NCI-H345 treated with DMSO at 0.1 percent for 48 hours (cell line): Measurements from ENCODE around the gene MOCS1.

Experiments used
- DNase-seq: peaks from one replicate; lab custom pipeline; 2025; ENCODE audit not compliant: unreplicated experiment; lab: John Stamatoyannopoulos, UW

Gene MOCS1

DNA sequence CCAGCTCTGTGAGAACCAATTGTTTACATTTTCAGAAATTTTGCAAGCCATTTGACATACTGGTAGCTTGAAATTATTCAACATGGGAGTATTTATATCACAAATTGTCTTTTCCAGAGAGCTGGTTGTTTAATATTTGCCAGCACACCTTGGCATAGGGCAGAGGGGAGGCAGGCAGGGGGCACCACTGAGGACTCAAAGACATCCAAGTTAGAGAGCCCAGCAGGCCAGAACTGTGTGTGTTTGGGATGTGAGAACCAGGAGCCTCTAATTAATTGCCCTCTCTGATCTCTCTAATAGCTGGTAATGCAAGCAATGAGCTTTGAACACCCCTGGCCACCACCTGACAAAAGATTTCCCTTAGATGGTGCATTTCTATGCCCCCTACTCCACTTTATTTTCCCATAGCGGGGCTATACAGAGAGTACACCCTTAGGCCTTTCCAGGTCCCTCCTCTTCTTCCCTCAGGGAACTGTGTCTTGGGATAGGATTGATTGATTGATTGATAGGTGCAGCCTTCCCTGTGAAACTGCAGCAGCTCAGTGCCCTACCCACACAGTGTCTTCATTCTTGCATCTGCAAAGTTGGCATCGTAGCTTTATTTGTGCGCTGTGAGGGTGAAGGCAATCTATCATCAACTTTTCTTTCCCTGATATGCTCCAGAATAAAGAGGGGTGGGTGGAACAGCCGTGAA lies 29.2 kb downstream of the MOCS1 start:
- DNase-seq: no peak

DNA sequence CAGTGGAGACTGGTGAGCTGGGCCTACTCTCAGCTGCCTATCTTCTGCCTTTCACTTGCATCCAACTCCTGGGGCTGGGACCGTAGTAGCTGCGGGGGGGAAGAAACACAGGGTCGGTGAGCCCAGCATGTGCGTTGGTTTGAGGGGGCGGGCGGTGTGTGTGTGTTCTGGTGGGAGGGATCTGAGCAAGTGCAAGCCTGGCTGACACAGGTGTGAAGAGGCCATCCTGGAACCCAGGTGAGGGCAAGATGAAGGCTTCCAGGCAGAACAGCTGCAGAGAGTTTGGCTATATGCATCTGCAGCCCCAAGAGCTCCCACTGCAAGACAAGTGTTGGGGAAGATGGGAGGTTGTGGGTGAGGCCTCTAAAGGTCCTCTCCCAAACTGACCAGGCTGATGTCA lies 30.6 kb downstream of the MOCS1 start:
- DNase-seq: no peak

DNA sequence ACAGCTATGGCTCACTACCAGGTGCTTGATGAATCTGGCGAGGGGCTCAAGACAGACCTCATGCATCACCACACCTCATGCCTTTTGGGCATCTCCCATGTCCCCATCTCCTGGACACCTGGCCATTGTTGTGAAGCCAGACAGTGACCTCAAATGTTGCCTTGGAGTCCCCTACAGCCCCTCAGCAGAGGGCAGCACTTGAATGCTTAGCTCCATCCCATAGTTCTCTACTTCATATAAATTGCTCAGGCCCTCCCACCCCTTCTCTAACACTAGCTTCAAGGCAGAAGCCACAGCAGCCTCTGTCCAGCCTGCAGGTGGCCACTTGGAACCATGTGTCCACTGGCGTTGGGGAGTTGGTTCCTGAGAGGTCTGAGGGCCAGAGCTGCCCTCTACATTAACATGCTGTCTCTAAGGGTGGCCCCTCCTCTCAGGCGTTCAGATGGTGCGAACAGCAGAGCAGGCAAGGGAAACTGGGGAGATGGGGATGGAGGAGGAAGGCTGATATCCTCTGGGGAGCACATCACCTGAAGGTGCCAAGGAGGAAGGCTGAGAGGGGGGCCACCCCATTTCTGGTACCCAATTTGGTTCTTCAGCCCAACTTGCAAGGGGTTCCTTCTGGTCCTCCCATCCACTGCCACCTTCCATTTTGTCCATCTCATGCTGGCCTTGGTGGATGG lies 31.3 kb downstream of the MOCS1 start:
- DNase-seq: no peak

DNA sequence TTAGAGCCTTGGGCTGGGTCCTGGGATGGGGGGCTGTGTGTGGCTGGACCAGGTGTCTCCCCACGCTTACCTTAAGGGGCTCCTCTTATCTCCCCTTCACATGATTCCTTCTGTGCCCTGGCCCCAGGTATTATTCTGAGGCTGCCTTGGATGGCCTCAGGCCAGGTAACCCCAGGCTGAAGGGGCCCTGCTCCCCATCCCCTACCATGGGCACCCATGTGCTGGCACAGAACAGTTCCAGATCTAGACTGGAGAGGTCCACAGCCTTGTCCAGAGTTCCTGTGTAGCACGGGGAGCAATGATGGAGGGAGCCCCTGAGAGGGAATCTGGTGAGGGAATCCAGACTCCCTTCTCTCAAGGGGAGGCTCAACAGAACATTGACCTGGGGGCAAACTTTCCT lies 32.1 kb downstream of the MOCS1 start:
- DNase-seq: no peak

GRCh38 chr6:39901670-39902069 lies 32.6 kb downstream of the MOCS1 start:
- no peak for DNase-seq

GRCh38 chr6:39901116-39901655 lies 33.1 kb downstream of the MOCS1 start:
- no peak for DNase-seq

GRCh38 chr6:39899554-39900295 lies 34.5 kb downstream of the MOCS1 start:
- no peak for DNase-seq

DNA sequence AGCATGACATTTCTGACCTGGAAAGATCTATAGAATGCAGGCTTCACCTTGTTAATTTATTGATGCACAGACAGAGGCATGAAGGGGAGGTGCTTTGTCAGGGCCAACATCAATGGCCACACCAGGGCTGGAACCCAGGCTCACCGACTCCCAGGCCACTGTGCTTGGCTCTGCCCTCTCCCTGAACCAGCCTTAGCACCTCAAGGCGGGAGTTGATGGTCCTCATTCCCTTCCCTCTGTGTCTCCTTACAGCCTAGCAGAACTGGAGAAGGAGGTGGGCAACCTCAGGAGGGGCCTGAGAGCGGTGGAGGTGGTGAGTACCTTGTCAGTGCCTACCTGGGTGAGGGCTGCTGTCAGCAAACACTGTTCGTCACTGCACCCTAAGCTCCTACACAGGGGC lies 35.6 kb downstream of the MOCS1 start:
- DNase-seq: no peak

GRCh38 chr6:39897698-39898097 lies 36.6 kb downstream of the MOCS1 start:
- no peak for DNase-seq

GRCh38 chr6:39896701-39897100 lies 37.6 kb downstream of the MOCS1 start:
- no peak for DNase-seq

- DNase-seq: no peak
Observed at GRCh38 chr6:39893286-39893685, 41.0 kb downstream of the MOCS1 start.

- DNase-seq: peak; percentile 22
Observed at GRCh38 chr6:39892490-39893129, 41.7 kb downstream of the MOCS1 start.

GRCh38 chr6:39891976-39892375 lies 42.3 kb downstream of the MOCS1 start:
- no peak for DNase-seq

DNA sequence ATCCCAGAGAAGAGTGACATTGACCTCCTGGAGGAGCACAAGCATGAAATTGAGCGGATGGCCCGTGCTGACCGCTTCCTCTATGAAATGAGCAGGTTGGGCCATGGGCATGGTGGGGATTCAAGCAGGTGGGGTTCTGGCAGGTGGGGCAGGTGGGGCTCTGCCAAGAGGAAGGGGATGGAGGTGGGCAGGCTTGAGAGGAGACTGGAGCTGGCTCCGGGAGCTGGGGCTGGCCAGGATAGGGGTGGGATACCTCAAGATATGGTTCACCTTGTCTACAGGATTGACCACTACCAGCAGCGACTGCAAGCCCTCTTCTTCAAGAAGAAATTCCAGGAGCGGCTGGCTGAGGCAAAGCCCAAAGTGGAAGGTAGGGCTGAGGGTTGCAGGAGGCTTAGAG lies 42.9 kb downstream of the MOCS1 start:
- no peak for DNase-seq

DNA sequence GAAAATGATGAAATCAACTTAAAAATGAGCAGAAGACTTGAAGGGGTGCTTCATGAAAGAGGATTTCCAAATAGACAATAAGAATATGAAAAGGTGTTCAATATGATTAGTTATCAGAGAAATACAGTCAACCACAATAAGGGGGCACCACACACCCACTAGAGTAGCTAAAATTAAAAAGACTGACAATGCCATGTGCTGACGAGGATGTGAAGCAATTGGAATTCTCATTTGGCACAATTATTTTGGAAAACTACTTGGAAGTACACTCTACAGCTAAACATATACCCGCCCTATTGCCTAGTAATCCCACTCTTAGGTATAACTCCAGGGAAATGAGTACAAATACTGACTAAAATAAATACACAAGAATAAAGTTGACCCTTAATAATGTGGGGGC lies 45.0 kb downstream of the MOCS1 start:
- no peak for DNase-seq

GRCh38 chr6:39887692-39888450 lies 46.4 kb downstream of the MOCS1 start:
- DNase-seq: no peak

DNA sequence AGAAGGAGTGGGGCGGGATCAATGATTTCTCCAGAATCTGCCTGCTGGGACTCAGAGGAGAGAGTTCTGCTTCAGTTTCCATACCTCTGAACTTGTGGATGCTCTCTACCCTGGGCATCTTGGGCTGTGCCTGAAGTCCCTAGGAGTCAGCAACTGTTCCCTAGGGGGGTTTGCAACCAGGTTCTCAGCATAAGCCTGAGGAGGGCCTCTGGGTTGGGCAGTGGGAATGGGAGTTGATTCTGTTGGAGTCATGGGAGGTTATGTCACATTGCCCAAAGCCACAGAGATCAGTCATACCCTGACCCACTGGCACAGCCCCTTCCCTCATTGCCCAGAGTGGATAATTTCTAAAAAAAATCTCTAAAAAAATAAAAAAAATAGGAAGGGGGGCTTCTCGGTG lies 47.4 kb downstream of the MOCS1 start:
- no peak for DNase-seq

DNA sequence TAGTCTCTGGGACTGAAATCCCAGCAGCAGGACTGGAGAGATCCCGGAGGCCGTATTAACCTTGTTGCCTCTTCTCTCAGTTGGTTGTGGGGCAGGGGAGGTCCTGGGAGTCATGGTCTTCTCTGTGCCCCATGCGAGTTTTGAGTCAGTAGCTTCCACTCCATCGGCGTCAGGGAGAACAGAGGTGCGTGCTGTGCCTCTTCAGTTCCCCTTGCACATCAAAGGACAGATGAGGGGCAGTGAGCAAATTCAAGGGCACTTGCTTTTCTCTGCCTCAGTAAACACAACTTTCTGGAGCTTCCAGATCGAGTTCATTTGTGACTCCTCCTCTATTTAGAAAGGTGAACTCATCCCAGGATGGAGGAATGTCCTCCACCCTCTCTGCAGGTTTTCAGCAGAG lies 48.6 kb downstream of the MOCS1 start:
- DNase-seq: no peak

GRCh38 chr6:39884696-39885095 lies 49.6 kb downstream of the MOCS1 start:
- DNase-seq: no peak

DNA sequence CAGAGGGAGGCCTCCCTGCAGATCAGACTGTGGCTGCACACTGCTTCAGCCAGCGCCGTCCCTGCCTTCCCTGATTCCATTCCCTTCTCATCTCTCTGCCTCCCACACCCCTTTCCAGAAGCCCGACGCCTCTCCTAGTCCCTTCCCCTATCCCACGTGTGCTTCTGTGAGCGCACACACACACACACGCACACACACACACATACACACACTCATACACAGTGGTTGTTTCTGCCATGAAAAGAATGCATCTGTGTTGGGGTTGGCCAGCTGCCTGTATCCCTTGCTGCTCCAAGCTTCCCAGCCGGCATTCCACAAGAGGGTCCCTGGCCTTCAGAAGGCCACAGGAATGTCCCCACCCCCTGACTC lies 51.7 kb downstream of the MOCS1 start:
- DNase-seq: no peak
